DND-41 (cell line): Measurements from ENCODE around the gene LTB4R.

Source experiments
- ATAC-seq: fragments of 200-7000 bp; cut with Tn5 transposase; 3 replicates; pipeline ENCODE4 v1.9.1; 2021; ENCODE audit warnings: low read depth; ENCODE audit not compliant: insufficient read depth
- DNase-seq: peaks from one replicate; pipeline ENCODE4 v3.0.0-alpha.2; 2020
- H2AFZ ChIP-seq: 2 replicates; pipeline ENCODE4 v1.6.0; 2012; ENCODE audit warnings: low read depth, low read length
- H3K27ac ChIP-seq: 2 replicates; pipeline ENCODE4 v1.5.1; 2012; ENCODE audit warnings: low read length, inconsistent platforms
- H3K27me3 ChIP-seq: fragments of 200-600 bp; sonication (generic); 2 replicates; pipeline ENCODE4 v1.6.0; 2012; ENCODE audit warnings: low read length, mild to moderate bottlenecking, inconsistent platforms; ENCODE audit not compliant: insufficient read depth, poor library complexity
- H3K36me3 ChIP-seq: 2 replicates; pipeline ENCODE4 v1.5.1; 2012; ENCODE audit warnings: low read length, inconsistent platforms; ENCODE audit not compliant: insufficient read depth
- H3K4me1 ChIP-seq: 2 replicates; pipeline ENCODE4 v1.5.1; 2012; ENCODE audit warnings: mild to moderate bottlenecking, low read length; ENCODE audit not compliant: insufficient read depth
- H3K4me2 ChIP-seq: 2 replicates; pipeline ENCODE4 v1.6.0; 2012; ENCODE audit warnings: mild to moderate bottlenecking, moderate library complexity, low read length, inconsistent platforms; ENCODE audit not compliant: insufficient read depth
- H3K4me3 ChIP-seq, 2 experiments: fragments of 200-600 bp in 1 of 2; shearing (Covaris generic) in 1 of 2; 2 replicates each; pipeline ENCODE4 v1.5.1; 2012 to 2016; ENCODE audit warnings: inconsistent platforms in 2 of 2, low read length in 2 of 2, mild to moderate bottlenecking in 2 of 2, low read depth in 1 of 2, moderate library complexity in 1 of 2
- H3K79me2 ChIP-seq: 2 replicates; pipeline ENCODE4 v1.6.0; 2012; ENCODE audit warnings: low read length, inconsistent platforms; ENCODE audit not compliant: insufficient read depth
- H3K9ac ChIP-seq: 2 replicates; pipeline ENCODE4 v1.6.0; 2012; ENCODE audit warnings: low read depth, mild to moderate bottlenecking, inconsistent platforms, low read length, moderate library complexity
- H3K9me3 ChIP-seq: 2 replicates; pipeline ENCODE4 v1.5.1; 2012; ENCODE audit warnings: low read length, moderate library complexity, mild to moderate bottlenecking, inconsistent platforms; ENCODE audit not compliant: insufficient read depth, severe bottlenecking
- H4K20me1 ChIP-seq: 2 replicates; pipeline ENCODE4 v1.6.0; 2012; ENCODE audit warnings: low read length; ENCODE audit not compliant: insufficient read depth
- CTCF ChIP-seq: IDR thresholded peaks from 2 replicates; pipeline ENCODE4 v1.5.1; 2012; ENCODE audit warnings: borderline replicate concordance, low read length, moderate library complexity, mild to moderate bottlenecking; ENCODE audit not compliant: poor library complexity, severe bottlenecking; ENCODE audit errors: extremely low read depth
- EZH2 ChIP-seq: IDR thresholded peaks from 3 replicates; pipeline ENCODE4 v1.6.1; 2012; ENCODE audit warnings: borderline replicate concordance, low read depth, mild to moderate bottlenecking, moderate library complexity, low read length, inconsistent platforms; ENCODE audit not compliant: severe bottlenecking

The LTB4R gene

GRCh38 chr14:24338843-24339242, 27.5 kb downstream of the LTB4R start:
- peaks cover 3% of the 10 kb centered on the region for H3K4me1 ChIP-seq
- no peak overlapping the region for H3K27ac ChIP-seq
- H2AFZ ChIP-seq, result no peak overlapping the region
- DNase-seq (no peak), ATAC-seq (no peak)
- H3K4me2 ChIP-seq, result no peak overlapping the region
- no peaks in the 10 kb centered on the region for H3K36me3 ChIP-seq
- peaks cover 21% of the 10 kb centered on the region for H3K27me3 ChIP-seq
- no peak overlapping the region for H3K9ac ChIP-seq
- H4K20me1 ChIP-seq, result 0 out of 2 replicates have a peak, but pooled peaks cover 3% of the 10 kb centered on the region
- no peak for TF ChIP-seq CTCF
- H3K9me3 ChIP-seq, result no peaks in the 10 kb centered on the region
- H3K79me2 ChIP-seq, result no peaks in the 10 kb centered on the region
- no peak overlapping the region for H3K4me3 ChIP-seq

GRCh38 chr14:24339284-24340151, 28.2 kb downstream of the LTB4R start, which contains the start of gene RIPK3:
Gene RIPK3 (minus strand): TSS chr14:24339991. CDS start chr14:24339826, 165 bp downstream.
- Histone ChIP-seq H3K27me3 (peaks cover 21% of the 10 kb centered on the region), H3K4me1 (no peaks in the 10 kb centered on the region), H3K9me3 (no peaks in the 10 kb centered on the region), H2AFZ (no peak within 1 kb of the TSS), H3K79me2 (no peaks in the 10 kb centered on the region), H3K27ac (no peak within 1 kb of the TSS), H3K4me2 (no peak within 1 kb of the TSS), H3K9ac (no peak within 1 kb of the TSS), H3K36me3 (no peaks in the 10 kb centered on the region), H3K4me3 (no peak within 1 kb of the TSS), H4K20me1 (0 out of 2 replicates have a peak, but pooled peaks cover 3% of the 10 kb centered on the region)
- DNase-seq, result no peak
- TF ChIP-seq CTCF (no peak), EZH2 (no peak)
- ATAC-seq, result no peak

GRCh38 chr14:24340606-24341005, 29.3 kb downstream of the LTB4R start:
- H4K20me1 ChIP-seq, result no peaks in the 10 kb centered on the region
- H3K9me3 ChIP-seq, result no peaks in the 10 kb centered on the region
- H2AFZ ChIP-seq, result no peak overlapping the region
- H3K36me3 ChIP-seq, result no peaks in the 10 kb centered on the region
- DNase-seq (no peak), ATAC-seq (no peak)
- peaks cover 21% of the 10 kb centered on the region for H3K27me3 ChIP-seq
- no peaks in the 10 kb centered on the region for H3K79me2 ChIP-seq
- no peak overlapping the region for H3K4me3 ChIP-seq
- no peaks in the 10 kb centered on the region for H3K4me1 ChIP-seq
- TF ChIP-seq EZH2, result no peak
- H3K4me2 ChIP-seq, result no peak overlapping the region
- H3K9ac ChIP-seq, result no peak overlapping the region
- no peak overlapping the region for H3K27ac ChIP-seq

GRCh38 chr14:24342889-24343288, 31.6 kb downstream of the LTB4R start:
- no peak overlapping the region for H3K4me2 ChIP-seq
- no peak overlapping the region for H3K4me3 ChIP-seq
- no peak for ATAC-seq
- TF ChIP-seq EZH2 (no peak), CTCF (no peak)
- no peaks in the 10 kb centered on the region for H3K79me2 ChIP-seq
- no peak overlapping the region for H2AFZ ChIP-seq
- no peaks in the 10 kb centered on the region for H4K20me1 ChIP-seq
- H3K9ac ChIP-seq, result no peak overlapping the region
- H3K36me3 ChIP-seq, result no peaks in the 10 kb centered on the region
- no peak for DNase-seq
- peaks cover 32% of the 10 kb centered on the region for H3K27me3 ChIP-seq
- H3K27ac ChIP-seq, result no peak overlapping the region
- no peaks in the 10 kb centered on the region for H3K9me3 ChIP-seq
- no peaks in the 10 kb centered on the region for H3K4me1 ChIP-seq
